ENCODE measurements around the gene SCGB1A1. TPM values are rescaled to one million over a fixed set of nuclear protein-coding genes. Genes with fewer than 3 reads are reported as not detected.

SCGB1A1 gene, protein sequence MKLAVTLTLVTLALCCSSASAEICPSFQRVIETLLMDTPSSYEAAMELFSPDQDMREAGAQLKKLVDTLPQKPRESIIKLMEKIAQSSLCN
- total RNA-seq: not detected in 2 replicates

DNA sequence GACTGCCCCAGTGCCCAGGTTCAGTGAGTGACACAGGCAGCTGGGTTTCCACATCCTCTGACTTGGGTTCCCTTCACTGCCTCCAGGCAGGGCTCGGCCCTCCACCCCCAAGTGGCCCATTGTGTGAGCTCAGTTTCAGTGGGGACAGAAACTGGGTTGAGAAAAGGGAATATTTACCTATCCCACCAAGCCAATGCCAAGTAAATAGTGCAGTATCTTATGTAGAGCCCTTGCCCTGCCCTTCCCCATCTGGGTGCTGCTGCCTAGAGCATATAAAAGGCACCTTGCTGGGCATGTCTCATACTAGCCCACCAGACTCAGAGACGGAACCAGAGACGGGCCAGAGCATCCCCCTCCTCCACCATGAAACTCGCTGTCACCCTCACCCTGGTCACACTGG is at the start of gene SCGB1A1:
Gene SCGB1A1 (plus strand): TSS at position 301 of the 400 bp plus-strand sequence. CDS start 63 bp downstream, at position 364.

Other genes with a start within 250 kb of the SCGB1A1 start
- not detected in 2 replicates for gene SCGB1D1, start 228.8 kb upstream of the SCGB1A1 start, total RNA-seq
- not detected in 2 replicates for gene SCGB2A1, start 210.4 kb upstream of the SCGB1A1 start, total RNA-seq
- not detected in 2 replicates for gene SCGB1D2, start 176.8 kb upstream of the SCGB1A1 start, total RNA-seq
- not detected in 2 replicates for gene SCGB2A2, start 148.9 kb upstream of the SCGB1A1 start, total RNA-seq
- gene SCGB1D4, start 120.0 kb upstream of the SCGB1A1 start, total RNA-seq: not detected in 2 replicates
- gene ASRGL1, start 81.6 kb upstream of the SCGB1A1 start, total RNA-seq: 7.2 and 13.4 TPM in 2 replicates
- 374 and 612 TPM in 2 replicates for gene AHNAK, start 127.8 kb downstream of the SCGB1A1 start, total RNA-seq
- 1,289 and 1,470 TPM in 2 replicates for gene EEF1G, start 154.9 kb downstream of the SCGB1A1 start, total RNA-seq
- 6.8 and 14.1 TPM in 2 replicates for gene TUT1, start 172.5 kb downstream of the SCGB1A1 start, total RNA-seq
- 88.7 and 132 TPM in 2 replicates for gene MTA2, start 182.8 kb downstream of the SCGB1A1 start, total RNA-seq
- 24.4 and 37.3 TPM in 2 replicates for gene EML3, start 193.7 kb downstream of the SCGB1A1 start, total RNA-seq
- gene ROM1, start 194.2 kb downstream of the SCGB1A1 start, total RNA-seq: 1.1 and 5.7 TPM in 2 replicates
- gene B3GAT3, start 203.0 kb downstream of the SCGB1A1 start, total RNA-seq: 55.9 and 75.9 TPM in 2 replicates
- gene GANAB, start 227.6 kb downstream of the SCGB1A1 start, total RNA-seq: 213 and 293 TPM in 2 replicates
- gene INTS5, start 234.3 kb downstream of the SCGB1A1 start, total RNA-seq: 26.9 and 30.3 TPM in 2 replicates
- 46.0 and 120 TPM in 2 replicates for gene C11orf98, start 246.2 kb downstream of the SCGB1A1 start, total RNA-seq
- 4.9 and 6.3 TPM in 2 replicates for gene CSKMT, start 246.3 kb downstream of the SCGB1A1 start, total RNA-seq

Data from mesangial cell (primary cell).